ENCODE data around the gene ZC3HAV1.
A peak's percentile ranks its signal among the peaks of the same experiment; 100 is the strongest.
"Not testable (repeated sequence)": the region's sequence is repeated elsewhere in the genome, so short reads cannot be mapped to it uniquely, and the experiment has no call there.

Gene ZC3HAV1

GRCh38 chr7:139055674-139056073 is 53.8 kb downstream of the ZC3HAV1 start:
- DNase-seq (ENCODE audit: low read depth in 1 of 2, low spot score in 1 of 2) = no peak

GRCh38 chr7:139054656-139055055 is 54.9 kb downstream of the ZC3HAV1 start:
- DNase-seq (ENCODE audit: low read depth in 1 of 2, low spot score in 1 of 2) = not testable (repeated sequence)

DNA sequence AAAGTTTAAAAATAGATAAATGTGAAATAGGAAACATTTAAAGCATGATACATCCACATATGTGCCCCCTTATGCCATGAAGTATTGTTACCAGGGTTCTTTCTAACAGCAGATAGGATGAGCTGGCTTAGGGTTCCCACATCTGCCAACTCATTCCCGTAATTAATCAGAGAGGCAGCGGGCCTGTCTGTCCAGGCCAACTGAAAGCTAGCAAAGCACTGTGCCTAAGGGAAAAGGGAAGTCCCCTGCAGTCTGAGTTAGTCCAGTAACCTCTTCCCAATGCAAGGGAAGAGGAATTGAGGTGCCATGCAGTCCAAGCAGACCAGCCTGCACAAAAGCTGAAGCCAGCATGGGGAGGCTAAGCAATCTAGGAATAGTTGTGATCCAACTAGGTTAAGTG is 55.4 kb downstream of the ZC3HAV1 start:
- no peak for DNase-seq (ENCODE audit: low read depth in 1 of 2, low spot score in 1 of 2)

GRCh38 chr7:139051655-139052054 is 57.9 kb downstream of the ZC3HAV1 start:
- no peak for DNase-seq (ENCODE audit: low read depth in 1 of 2, low spot score in 1 of 2)

GRCh38 chr7:139049936-139050335 is 59.6 kb downstream of the ZC3HAV1 start:
- no peak for DNase-seq (ENCODE audit: low read depth in 1 of 2, low spot score in 1 of 2)

- no peak for DNase-seq (ENCODE audit: low read depth in 1 of 2, low spot score in 1 of 2)
Measured at GRCh38 chr7:139049111-139049510, 60.4 kb downstream of the ZC3HAV1 start.

GRCh38 chr7:139047970-139048369 is 61.5 kb downstream of the ZC3HAV1 start:
- DNase-seq (ENCODE audit: low read depth in 1 of 2, low spot score in 1 of 2) = no peak

DNA sequence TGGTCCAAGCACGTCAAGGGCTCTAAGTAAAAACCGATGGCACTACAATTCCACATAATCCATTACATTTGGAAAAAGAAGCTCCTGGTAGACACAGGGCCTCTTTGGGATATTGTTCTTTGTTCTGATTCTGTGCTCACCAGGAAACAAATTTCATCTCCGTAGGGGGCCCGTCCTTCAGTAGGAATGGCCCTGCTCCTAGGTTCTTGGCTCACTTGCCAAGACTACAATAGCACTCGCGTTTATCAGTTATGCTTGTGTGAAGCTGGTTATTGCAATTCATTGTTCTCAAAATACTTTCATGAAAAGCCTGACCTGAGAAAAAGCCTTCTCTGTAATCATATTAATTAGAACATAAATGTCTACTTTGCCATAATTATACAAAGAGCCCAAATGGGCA is 63.4 kb downstream of the ZC3HAV1 start:
- DNase-seq (ENCODE audit: low read depth in 1 of 2, low spot score in 1 of 2) = no peak

DNA sequence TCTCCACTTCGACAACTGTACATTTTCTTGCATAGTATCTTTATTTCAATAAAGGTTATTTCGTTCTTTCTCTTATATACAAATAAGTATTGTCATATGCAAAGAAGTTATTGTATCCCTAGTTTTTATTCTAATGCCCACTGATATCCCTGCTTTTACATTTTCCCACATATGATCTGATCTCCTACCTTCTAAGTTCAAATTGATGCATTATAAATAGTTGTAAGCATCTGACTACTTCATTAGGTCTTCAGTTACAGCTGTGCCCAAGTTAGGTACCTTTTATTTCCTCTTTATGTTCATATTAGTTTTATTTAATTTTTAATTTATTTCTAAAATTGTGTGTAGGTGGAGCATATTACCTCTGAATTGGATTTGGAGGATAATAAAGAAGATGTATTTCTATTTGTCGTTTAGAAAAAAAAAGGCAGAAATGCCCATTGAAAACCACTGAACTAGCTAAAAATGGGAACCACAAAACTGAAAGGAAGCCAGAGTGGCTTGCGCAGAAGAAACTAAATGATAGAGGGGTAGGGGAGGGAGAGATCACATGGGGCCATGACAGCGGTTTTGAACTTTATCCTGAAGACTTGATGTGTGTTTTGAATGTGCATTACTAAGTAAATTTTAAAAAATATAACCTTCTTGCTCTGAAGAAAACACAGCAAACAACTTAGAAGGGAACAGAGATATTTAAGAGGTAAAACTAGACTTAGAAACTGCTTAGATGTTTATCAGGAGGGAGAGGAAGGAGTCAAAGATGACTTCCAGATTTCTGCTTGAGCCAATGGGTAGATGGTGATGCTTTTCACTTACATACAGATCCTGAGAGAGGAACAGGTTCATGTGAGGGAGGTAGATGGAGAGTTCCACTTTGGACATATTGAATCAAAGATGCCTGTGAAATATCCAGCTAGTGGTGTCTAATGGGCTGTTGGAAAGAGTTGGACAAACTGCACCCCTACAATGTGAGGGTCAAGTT is 64.4 kb downstream of the ZC3HAV1 start:
- no peak for DNase-seq (ENCODE audit: low read depth in 1 of 2, low spot score in 1 of 2)

- peak; percentile 23 to 40 for DNase-seq (ENCODE audit: low read depth in 1 of 2, low spot score in 1 of 2)
Measured at GRCh38 chr7:139043823-139044812, 65.4 kb downstream of the ZC3HAV1 start.

GRCh38 chr7:139041378-139042085 is 68.0 kb downstream of the ZC3HAV1 start:
- DNase-seq (ENCODE audit: low read depth in 1 of 2, low spot score in 1 of 2) = no peak

GRCh38 chr7:139038691-139039090 is 70.8 kb downstream of the ZC3HAV1 start:
- DNase-seq (ENCODE audit: low read depth in 1 of 2, low spot score in 1 of 2) = no peak

DNA sequence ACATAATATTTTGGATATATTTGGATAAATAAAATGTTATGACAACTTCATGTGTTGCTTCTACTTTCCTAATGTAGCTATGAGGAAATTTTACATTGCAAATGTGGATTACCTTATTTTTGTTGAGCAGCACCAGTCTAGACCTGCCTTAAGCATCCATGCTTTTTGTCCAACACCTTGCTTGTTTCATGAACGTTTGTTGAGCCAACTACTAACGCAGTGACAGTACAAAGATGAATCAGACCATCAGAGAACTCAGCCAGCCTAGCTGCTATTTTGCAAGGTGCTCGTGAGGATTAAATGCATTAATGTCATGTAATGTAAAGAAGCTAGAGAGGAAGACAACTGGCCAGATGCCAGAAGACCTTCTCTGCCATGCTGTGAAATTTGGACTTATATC is 72.6 kb downstream of the ZC3HAV1 start:
- DNase-seq (ENCODE audit: low read depth in 1 of 2, low spot score in 1 of 2) = no peak

DNA sequence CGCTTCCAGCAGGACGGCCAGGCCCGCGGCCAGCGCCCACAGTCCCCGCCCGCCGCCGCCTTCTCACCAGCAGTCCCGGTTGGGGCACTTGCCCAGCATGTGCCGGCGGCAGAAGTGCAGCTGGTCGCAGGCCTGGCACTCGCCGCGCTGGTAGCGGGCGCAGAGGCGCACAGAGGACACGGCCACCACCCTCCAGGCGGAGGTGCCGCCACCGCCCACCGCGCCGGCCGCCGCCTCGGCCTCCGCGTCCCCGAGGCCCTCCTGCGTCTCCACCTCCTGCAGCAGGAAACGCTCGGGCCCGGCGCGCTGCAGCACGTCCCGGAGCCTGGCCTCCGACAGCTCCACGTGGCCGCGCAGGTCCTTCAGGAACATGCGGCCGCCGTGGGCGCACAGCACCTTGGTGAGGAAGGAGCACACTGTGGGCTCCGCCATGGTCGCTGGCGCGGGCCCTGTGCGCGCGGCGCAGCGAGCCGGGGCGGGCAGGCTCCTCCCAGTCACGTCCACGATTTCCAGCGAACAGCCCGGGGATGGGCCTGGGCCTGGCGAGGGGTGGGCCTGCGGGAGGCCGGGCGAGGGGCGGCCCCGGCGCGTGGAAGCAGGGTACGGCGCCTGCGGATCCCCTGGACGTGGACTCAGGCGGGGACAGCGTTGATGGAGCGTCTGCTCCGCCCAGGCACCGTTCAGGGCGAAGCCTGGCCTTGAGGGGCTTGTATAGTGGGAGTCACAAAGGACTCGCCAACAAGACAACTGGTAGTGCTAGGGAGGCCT is 73.8 kb downstream of the ZC3HAV1 start, which contains the start of gene ZC3HAV1L:
TSS of gene ZC3HAV1L (minus strand) at position 457 of the 768 bp plus-strand sequence. CDS start at position 432, 25 bp downstream.
- DNase-seq (ENCODE audit: low read depth in 1 of 2, low spot score in 1 of 2) = peak; percentile 28 to 35

DNA sequence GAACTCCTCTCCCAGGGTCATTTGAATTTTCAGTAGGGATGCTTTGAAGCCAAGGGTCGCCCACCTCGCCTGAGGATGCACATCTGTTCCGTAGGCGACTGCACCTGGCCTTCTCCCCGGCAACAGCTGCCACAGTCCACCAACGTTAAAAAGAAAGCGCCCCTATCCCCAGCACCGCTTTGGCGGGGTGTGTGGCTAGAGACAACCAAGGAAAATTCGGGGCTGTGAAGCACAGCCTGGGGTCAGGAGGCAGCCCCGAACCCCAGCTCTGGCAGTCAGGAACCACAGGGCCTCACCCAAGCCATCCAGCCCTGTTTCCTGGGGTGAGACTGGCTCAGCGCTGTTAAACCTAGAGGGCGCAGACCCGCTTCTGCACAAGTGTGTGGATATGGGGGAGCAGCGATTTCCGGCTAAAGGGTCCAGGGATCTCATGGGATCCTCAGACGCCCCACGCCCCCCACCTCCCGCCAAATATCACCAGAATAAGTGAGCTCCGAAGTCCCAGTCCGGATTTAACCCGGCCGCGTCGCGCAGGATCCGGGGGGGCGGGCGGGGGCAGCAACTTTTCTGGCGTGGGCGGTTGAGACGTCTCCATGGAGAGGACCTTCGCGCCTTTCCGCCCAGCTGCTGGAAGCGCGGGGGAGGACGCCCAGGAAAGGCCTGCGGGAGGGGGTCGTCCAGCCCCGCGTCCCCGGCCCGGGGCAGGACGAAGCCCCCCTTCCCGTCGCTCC is 74.5 kb downstream of the ZC3HAV1 start:
- DNase-seq (ENCODE audit: low read depth in 1 of 2, low spot score in 1 of 2) = peak in 1 of 2 donors; percentile 21

GRCh38 chr7:139034336-139034735 is 75.2 kb downstream of the ZC3HAV1 start:
- no peak for DNase-seq (ENCODE audit: low read depth in 1 of 2, low spot score in 1 of 2)

- no peak for DNase-seq (ENCODE audit: low read depth in 1 of 2, low spot score in 1 of 2)
Measured at GRCh38 chr7:139033346-139034114, 76.0 kb downstream of the ZC3HAV1 start.

DNA sequence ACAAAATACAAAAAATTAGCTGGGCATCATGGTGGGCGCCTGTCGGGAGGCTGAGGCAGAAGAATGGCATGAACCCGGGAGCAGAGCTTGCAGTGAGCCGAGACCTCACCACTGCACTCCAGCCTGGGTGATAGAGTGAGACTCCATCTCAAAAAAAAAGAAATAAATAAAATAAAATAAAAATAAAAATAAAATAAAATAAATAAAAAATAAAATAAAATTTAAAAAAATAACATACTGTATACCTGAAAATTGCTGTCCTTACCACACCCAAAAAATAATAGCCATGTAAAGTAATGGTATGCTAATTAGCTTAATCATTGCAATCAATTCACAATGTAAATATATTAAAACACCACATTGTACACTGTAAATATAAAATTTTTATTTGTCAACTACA is 77.0 kb downstream of the ZC3HAV1 start:
- no peak for DNase-seq (ENCODE audit: low read depth in 1 of 2, low spot score in 1 of 2)

DNA sequence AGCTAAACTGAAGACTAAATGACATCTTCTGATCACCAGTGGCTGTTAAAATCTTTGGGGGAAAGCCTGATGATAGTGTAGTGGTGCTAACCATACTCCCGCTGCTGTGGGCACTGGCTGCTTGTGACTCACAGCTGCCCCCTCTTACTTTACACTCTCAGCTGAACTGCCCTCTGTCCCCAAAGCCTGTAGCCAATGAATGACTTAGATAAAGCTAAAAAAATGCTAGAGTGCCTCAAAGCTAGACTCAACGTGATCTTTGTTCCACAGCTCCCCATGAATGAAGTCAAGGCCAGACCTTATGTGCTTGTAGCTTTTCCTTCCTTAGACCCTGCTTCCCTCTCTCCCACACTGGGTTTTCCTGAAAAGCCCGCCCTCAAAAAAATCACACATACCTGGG is 80.2 kb downstream of the ZC3HAV1 start:
- DNase-seq (ENCODE audit: low read depth in 1 of 2, low spot score in 1 of 2) = no peak
